Sigmoid colon (tissue), 4 donors: ENCODE results near the gene CD93.

ENCODE experiments used
- CTCF ChIP-seq, 4 experiments: fragments of 450-650 bp in 3 of 4; fragments of 200-600 bp in 1 of 4; IDR thresholded peaks; one replicate each; pipeline ENCODE4 v1.5.1; 2016 to 2019; ENCODE audit warnings: antibody characterized with exemption in 4 of 4, mild to moderate bottlenecking in 3 of 4, moderate library complexity in 2 of 4
- EP300 ChIP-seq, 4 donors: sonication (generic); formaldehyde crosslinking; IDR thresholded peaks; one replicate each; pipeline ENCODE4 v1.6.1; 2017; ENCODE audit warnings: antibody characterized with exemption in 4 of 4
- POLR2AphosphoS5 ChIP-seq, 4 donors: sonication (generic); formaldehyde crosslinking; IDR thresholded peaks; one replicate each; pipeline ENCODE4 v1.6.1; 2017; ENCODE audit warnings: antibody characterized with exemption in 4 of 4

GRCh38 chr20:23119456-23120216, 33.5 kb upstream of the CD93 start:
- TF ChIP-seq CTCF (IDR thresholded peaks at IDR 0.05) (no peak), POLR2AphosphoS5 (IDR thresholded peaks at IDR 0.05) (no peak), EP300 (IDR thresholded peaks at IDR 0.05) (no peak)
